ENCODE data around the gene RSU1.
A peak's percentile ranks its signal among the peaks of the same experiment; 100 is the strongest.
"Not testable (repeated sequence)": the region's sequence is repeated elsewhere in the genome, so short reads cannot be mapped to it uniquely, and the experiment has no call there.

RSU1 gene

GRCh38 chr10:16777473-16778370, 39.5 kb downstream of the RSU1 start:
- peak; percentile 60 for DNase-seq

GRCh38 chr10:16776896-16777295, 40.3 kb downstream of the RSU1 start:
- no peak for DNase-seq

GRCh38 chr10:16773334-16773733, 43.9 kb downstream of the RSU1 start:
- no peak for DNase-seq

- peak; percentile 76 for DNase-seq
These were observed 46.6 kb downstream of the RSU1 start for GRCh38 chr10:16770670-16771069.

DNA sequence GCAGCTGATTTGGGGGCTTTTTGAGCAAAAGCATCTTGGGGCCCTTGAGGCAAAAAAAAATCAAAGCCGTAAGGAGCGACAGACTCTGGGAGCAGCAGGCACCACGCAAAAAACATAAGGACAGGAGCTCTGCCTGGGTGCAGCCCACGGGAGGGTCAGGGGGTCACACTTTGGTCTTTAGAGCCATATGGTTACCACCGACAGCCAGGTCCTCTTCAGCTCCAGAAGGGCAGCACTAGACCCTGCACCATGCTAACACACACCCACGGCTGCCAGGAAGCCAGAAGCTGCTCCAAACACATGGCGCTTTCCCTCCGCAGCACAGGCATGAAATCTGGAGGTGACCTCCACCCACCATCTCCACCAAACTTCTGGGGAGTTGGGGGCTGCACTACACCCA, 47.1 kb downstream of the RSU1 start:
- DNase-seq: no peak

DNA sequence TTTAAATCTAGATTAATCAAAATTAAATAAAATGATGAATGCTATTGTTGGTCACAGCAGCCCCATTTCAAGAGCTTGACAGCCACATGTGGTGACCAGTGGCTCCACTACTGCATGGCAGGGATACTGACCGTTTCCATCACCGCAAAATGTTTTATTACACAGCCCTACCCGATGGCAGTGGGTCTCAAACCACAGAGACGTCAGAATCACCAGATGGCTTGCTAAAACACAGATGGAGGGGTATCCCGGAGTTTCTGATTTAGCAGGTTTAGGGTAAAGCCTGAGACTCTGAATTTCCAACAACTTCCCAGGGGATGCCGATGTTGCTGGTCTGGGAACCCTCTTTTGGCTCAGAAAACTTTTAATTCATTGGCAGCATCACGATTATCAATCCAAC, 47.9 kb downstream of the RSU1 start:
- DNase-seq: no peak

GRCh38 chr10:16768702-16769101, 48.5 kb downstream of the RSU1 start:
- no peak for DNase-seq

- DNase-seq: no peak
These were observed 51.5 kb downstream of the RSU1 start for GRCh38 chr10:16765509-16766375.

GRCh38 chr10:16761300-16761699, 55.9 kb downstream of the RSU1 start:
- no peak for DNase-seq

GRCh38 chr10:16756561-16757221, 60.5 kb downstream of the RSU1 start:
- no peak for DNase-seq

DNA sequence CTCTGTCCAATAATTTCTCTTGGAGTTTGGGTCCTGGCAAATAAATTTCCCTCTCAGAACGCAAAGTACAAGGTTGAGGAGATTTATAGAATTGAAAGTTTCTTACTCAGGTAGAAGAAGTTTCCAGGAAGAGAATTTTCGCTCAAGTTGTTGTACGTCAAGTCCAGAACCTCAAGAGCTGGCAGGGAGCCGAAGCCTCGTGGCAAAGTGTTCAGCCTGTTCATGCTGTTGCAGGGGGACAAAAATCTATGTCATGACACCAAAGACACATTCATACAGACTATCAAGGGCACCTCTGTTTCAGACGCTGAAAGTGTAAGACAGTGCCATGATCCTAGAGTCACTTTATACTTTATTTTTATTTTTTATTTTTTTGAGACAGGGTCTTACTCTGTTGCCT, 62.5 kb downstream of the RSU1 start:
- no peak for DNase-seq

- not testable (repeated sequence) for DNase-seq
These were observed 64.4 kb downstream of the RSU1 start for GRCh38 chr10:16752849-16753248.

DNA sequence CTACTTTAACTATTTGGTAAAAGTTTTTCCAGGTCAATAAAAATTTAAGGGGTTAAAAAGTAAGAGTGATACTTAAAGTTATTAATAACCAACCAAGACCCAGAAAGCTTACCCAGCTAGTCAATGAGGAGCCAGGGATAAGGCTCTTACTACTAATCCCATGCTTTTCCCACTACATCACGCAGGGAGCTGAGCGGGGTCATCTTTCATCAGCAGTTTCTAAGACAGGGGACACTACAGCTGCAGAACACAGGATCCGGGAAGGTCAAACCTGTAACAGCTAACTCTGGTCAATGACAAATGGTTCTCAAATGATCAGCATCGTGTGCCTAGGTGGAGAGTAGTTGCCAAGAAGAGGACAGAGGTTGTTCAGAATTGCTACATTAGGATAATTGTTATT, 65.1 kb downstream of the RSU1 start:
- DNase-seq: no peak

DNA sequence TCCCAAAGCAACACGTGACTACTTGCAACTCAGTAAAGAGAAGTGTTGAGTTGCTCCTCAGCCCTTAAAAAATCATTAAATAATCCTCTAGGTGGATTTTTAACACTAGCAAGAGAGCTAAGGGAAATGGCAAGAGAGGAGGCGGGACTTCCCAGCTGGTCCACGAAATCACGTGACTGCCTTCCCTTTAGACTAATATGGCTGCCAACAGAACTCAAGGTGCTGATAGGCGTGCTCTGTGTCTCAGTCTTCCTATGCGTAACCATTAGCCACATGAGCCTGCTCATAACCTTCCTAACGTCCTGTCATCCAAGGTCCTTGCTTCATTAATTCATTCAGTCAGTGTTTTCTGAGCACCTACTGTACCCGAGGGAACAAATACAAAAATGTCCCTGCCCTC, 66.0 kb downstream of the RSU1 start:
- DNase-seq: no peak

GRCh38 chr10:16750461-16750860, 66.8 kb downstream of the RSU1 start:
- DNase-seq: no peak

- DNase-seq: no peak
These were observed 68.5 kb downstream of the RSU1 start for GRCh38 chr10:16748749-16749148.

- DNase-seq: no peak
These were observed 70.4 kb downstream of the RSU1 start for GRCh38 chr10:16746856-16747255.

GRCh38 chr10:16745061-16745460, 72.2 kb downstream of the RSU1 start:
- DNase-seq: no peak

GRCh38 chr10:16742165-16742960, 74.9 kb downstream of the RSU1 start:
- peak; percentile 15 for DNase-seq

DNA sequence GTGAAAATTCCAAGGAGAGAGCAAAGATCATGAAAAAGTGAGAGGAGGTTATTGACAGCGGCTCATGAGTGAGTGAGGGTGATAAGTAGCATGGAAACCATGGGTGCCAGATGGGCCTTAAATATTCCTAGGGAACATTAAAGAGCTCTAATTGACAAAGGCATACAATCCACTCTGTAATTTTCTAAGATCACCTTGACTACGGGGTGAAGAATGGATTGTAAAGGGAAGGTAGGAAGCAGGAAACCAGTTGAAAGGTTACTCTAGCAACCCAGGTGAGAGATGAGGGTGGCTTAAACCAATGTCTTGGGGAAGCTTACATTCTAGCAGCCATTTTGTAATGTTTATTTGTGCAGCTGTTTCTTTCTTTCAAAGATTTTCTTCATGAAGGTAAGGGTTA, 75.7 kb downstream of the RSU1 start:
- no peak for DNase-seq

- DNase-seq: no peak
These were observed 79.8 kb downstream of the RSU1 start for GRCh38 chr10:16737420-16737819.

DNA sequence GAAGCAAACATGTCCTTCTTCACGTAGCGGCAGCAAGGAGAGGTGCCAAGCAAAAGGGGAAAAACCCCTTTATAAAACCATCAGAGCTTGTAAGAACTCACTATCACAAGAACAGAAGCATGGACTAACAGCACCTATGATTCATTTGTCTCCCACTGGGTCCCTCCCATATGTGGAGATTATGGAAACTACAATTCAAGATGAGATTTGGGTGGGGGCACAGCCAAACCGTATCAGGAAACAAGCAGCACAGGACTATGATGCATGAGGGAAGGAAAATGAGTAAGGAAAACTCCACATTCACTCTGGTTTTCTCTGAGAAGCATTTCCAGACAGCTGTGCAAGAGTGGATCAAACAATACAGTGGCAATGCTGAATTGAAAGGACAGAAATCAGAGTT, 81.6 kb downstream of the RSU1 start:
- peak; percentile 3 for DNase-seq

GRCh38 chr10:16732376-16732775, 84.8 kb downstream of the RSU1 start:
- peak; percentile 11 for DNase-seq
